Memory B cell (primary cell): ENCODE measurements around the gene CTF1.
"Not testable (repeated sequence)": the region's sequence is repeated elsewhere in the genome, so short reads cannot be mapped to it uniquely, and the experiment has no call there.

ENCODE experiments used
- ATAC-seq: fragments of 150-1000 bp; cut with Tn5 transposase; 2 replicates; pipeline ENCODE4 v1.10.0; 2021; ENCODE audit warnings: low read depth, mild to moderate bottlenecking, moderate library complexity
- DNase-seq, 2 donors: peaks; one replicate each; pipeline ENCODE4 v3.0.0; 2022; ENCODE audit warnings: low spot score in 2 of 2
- H3K27ac Mint-ChIP-seq: one replicate; pipeline ENCODE4 v1.8.0; 2022; ENCODE audit warnings: mild to moderate bottlenecking, moderate library complexity, mixed read lengths
- H3K27me3 Mint-ChIP-seq: one replicate; pipeline ENCODE4 v1.8.0; 2022; ENCODE audit warnings: mixed read lengths
- H3K36me3 Mint-ChIP-seq: one replicate; pipeline ENCODE4 v1.8.0; 2022; ENCODE audit warnings: mild to moderate bottlenecking, mixed read lengths
- H3K4me1 Mint-ChIP-seq: one replicate; pipeline ENCODE4 v1.8.0; 2022; ENCODE audit warnings: mixed read lengths
- H3K4me3 Mint-ChIP-seq: one replicate; pipeline ENCODE4 v1.8.0; 2022; ENCODE audit warnings: mild to moderate bottlenecking, moderate library complexity, mixed read lengths
- H3K9me3 Mint-ChIP-seq: one replicate; pipeline ENCODE4 v1.8.0; 2022; ENCODE audit warnings: mixed read lengths

Gene CTF1

DNA sequence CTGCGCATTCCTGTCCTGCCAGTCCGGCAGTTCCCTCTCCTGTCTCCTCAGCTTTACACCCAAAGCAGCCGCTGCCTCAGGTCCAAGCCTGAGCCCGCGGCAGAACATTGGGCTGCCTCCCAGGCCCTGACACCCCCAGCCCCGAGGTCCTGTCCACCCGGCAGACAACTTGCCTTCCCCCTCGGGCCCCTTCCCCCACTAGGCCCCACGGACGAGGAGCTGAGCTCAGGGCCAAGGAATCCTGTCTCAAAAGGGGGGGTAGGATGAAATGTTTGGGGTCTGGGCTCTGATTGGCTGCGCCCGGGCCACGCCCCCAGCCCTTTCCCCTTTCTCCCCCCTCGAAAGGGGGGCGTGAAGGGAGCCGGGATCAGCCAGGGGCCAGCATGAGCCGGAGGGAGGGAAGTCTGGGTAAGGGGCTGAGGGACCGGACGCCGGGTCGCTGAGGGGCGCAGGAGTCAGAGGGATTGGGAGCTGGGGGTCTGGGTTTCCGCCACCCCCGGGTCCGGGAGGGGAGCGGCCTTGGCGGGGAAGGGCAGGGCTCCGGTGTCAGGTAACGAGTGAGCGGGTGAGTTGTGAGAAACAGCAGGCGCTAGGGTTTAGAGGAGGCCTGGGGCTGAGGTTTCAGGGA is at the start of gene CTF1:
CTF1 (plus strand) TSS at position 354 of the 628 bp plus-strand sequence; CDS start at position 384, 30 bp downstream.
- Mint-ChIP-seq H3K4me1 (peaks cover 41% of the 10 kb centered on the region), H3K4me3 (peak within 1 kb of the TSS; percentile 85), H3K36me3 (peaks cover 2% of the 10 kb centered on the region), H3K27me3 (no peaks in the 10 kb centered on the region), H3K27ac (peak within 1 kb of the TSS; percentile 83), H3K9me3 (no peaks in the 10 kb centered on the region)
- no peak for DNase-seq
- ATAC-seq: no peak

GRCh38 chr16:30846649-30847402 is 49.6 kb upstream of the CTF1 start:
- Mint-ChIP-seq H3K9me3 (no peaks in the 10 kb centered on the region), H3K4me1 (peaks cover 5% of the 10 kb centered on the region), H3K27me3 (no peaks in the 10 kb centered on the region), H3K27ac (no peak overlapping the region), H3K36me3 (peaks cover 2% of the 10 kb centered on the region), H3K4me3 (no peak overlapping the region)
- DNase-seq (no peak), ATAC-seq (no peak)

GRCh38 chr16:30850246-30850645 is 46.2 kb upstream of the CTF1 start:
- DNase-seq (no peak), ATAC-seq (no peak)
- Mint-ChIP-seq H3K4me3 (no peak overlapping the region), H3K9me3 (no peaks in the 10 kb centered on the region), H3K27me3 (no peaks in the 10 kb centered on the region), H3K4me1 (no peaks in the 10 kb centered on the region), H3K36me3 (peaks cover 3% of the 10 kb centered on the region), H3K27ac (no peak overlapping the region)

DNA sequence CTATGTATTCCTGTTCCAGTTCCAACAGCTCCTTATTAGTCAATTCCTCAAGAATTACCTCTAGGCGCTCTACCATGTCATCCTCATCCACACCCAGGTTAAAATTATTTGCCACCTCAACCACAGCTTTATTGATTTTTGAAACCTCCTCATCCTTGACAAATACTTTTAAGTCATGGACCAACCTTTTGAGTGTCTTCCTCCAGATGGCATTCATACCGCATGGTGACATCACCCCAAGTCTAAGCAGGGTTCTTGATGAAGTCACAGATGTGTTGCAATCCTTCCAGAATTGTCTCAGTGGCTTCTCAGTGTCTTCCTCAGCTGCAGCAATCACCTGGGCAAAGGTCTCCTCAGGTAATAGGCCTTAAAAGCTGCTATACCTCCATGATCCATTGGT is 42.7 kb upstream of the CTF1 start:
- H3K9me3 Mint-ChIP-seq: no peaks in the 10 kb centered on the region
- peaks cover 5% of the 10 kb centered on the region for H3K36me3 Mint-ChIP-seq
- H3K27ac Mint-ChIP-seq: no peak overlapping the region
- ATAC-seq: no peak
- no peaks in the 10 kb centered on the region for H3K27me3 Mint-ChIP-seq
- no peak overlapping the region for H3K4me3 Mint-ChIP-seq
- no peak for DNase-seq
- H3K4me1 Mint-ChIP-seq: no peaks in the 10 kb centered on the region

GRCh38 chr16:30858111-30858495 is 38.3 kb upstream of the CTF1 start:
- H3K27me3 Mint-ChIP-seq: no peaks in the 10 kb centered on the region
- H3K27ac Mint-ChIP-seq: no peak overlapping the region
- no peak overlapping the region for H3K4me3 Mint-ChIP-seq
- ATAC-seq: no peak
- no peaks in the 10 kb centered on the region for H3K4me1 Mint-ChIP-seq
- DNase-seq: no peak
- H3K36me3 Mint-ChIP-seq: peaks cover 5% of the 10 kb centered on the region
- H3K9me3 Mint-ChIP-seq: no peaks in the 10 kb centered on the region

- no peak for ATAC-seq
- Mint-ChIP-seq H3K4me3 (no peak overlapping the region), H3K27ac (no peak overlapping the region), H3K9me3 (no peaks in the 10 kb centered on the region), H3K27me3 (no peaks in the 10 kb centered on the region), H3K4me1 (no peaks in the 10 kb centered on the region), H3K36me3 (peaks cover 2% of the 10 kb centered on the region)
- DNase-seq: no peak
These were observed 37.5 kb upstream of the CTF1 start for GRCh38 chr16:30858829-30859423.

DNA sequence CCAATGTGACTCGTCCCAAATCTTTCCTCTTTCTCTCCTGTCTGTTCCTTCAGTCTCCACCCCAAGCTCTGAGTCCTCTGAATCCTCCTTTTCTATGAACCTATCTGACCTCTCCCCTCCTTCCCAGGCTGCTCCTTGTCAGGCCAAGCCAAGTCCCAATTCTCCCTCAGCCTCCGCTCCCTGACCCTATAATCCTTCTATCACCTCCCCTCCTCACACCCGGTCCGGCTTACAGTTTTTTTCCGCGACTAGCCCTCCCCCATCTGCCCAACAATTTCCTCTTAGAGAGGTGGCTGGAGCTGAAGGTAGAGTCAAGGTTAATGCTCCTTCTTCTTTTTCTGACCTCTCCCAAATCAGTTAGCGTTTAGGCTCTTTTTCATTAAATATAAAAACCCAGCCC is 35.7 kb upstream of the CTF1 start:
- not testable (repeated sequence) for H3K4me1 Mint-ChIP-seq, H3K9me3 Mint-ChIP-seq, ATAC-seq, H3K36me3 Mint-ChIP-seq, H3K27ac Mint-ChIP-seq, DNase-seq, H3K27me3 Mint-ChIP-seq, H3K4me3 Mint-ChIP-seq

GRCh38 chr16:30863178-30863577 is 33.2 kb upstream of the CTF1 start:
- not testable (repeated sequence) for DNase-seq, H3K9me3 Mint-ChIP-seq, ATAC-seq, H3K4me3 Mint-ChIP-seq, H3K36me3 Mint-ChIP-seq, H3K27me3 Mint-ChIP-seq, H3K4me1 Mint-ChIP-seq, H3K27ac Mint-ChIP-seq

GRCh38 chr16:30866031-30866430 is 30.4 kb upstream of the CTF1 start:
- Mint-ChIP-seq H3K27me3 (no peaks in the 10 kb centered on the region), H3K27ac (no peak overlapping the region), H3K4me3 (no peak overlapping the region), H3K9me3 (no peaks in the 10 kb centered on the region), H3K36me3 (no peaks in the 10 kb centered on the region), H3K4me1 (peaks cover 6% of the 10 kb centered on the region)
- ATAC-seq (no peak), DNase-seq (no peak)

- Mint-ChIP-seq H3K36me3 (no peaks in the 10 kb centered on the region), H3K27me3 (no peaks in the 10 kb centered on the region), H3K9me3 (no peaks in the 10 kb centered on the region), H3K4me3 (no peak overlapping the region), H3K4me1 (peaks cover 10% of the 10 kb centered on the region), H3K27ac (no peak overlapping the region)
- no peak for DNase-seq
- ATAC-seq: no peak
These were observed 28.7 kb upstream of the CTF1 start for GRCh38 chr16:30867747-30868146.

DNA sequence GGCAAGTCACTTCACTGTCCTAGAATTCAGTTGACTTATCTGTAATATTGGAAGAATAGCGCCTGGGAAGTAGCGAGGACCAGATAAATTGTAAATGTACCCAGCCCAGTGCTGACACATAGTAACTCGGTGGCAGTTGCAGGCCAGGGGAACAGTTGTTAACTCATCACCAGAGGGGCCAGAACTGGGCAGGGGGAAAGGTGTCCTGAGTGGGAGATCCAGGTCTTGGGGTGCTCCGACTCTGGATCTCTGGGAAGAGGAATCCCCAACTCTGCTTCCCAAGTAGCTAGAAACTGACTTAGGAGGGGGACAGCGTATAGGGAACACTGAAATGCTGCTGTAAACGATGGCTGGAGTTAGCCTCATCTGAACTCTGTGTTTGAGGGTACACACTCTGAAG is 25.5 kb upstream of the CTF1 start:
- Mint-ChIP-seq H3K4me3 (no peak overlapping the region), H3K27ac (no peak overlapping the region), H3K36me3 (no peaks in the 10 kb centered on the region), H3K4me1 (peaks cover 16% of the 10 kb centered on the region), H3K9me3 (no peaks in the 10 kb centered on the region), H3K27me3 (no peaks in the 10 kb centered on the region)
- DNase-seq (no peak), ATAC-seq (no peak)

DNA sequence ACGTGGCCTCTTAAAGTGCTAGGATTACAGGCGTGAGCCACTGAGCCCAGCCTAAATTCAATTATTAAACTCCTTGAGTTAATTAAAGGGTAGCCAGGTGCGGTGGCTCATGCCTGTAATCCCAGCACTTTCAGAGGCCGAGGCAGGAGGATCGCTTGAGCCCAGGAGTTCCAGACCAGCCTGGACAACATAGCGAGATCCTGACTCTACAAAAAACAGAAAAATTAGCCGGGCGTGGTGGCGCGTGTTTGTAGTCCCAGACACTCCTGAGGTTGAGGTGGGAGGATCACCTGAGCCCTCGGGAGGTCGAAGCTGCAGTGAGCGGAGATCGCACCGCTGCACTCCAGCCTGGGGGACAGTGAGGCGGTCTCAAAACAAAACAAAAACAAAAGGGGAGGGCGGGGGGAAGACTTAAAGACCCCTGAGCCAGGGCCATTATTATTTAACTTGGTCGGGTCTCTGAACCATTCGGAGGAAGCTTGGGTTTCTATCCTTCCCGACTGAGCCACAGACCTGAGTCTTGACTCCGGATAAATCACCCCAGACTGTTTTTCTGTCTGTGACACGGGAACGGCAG is 22.1 kb upstream of the CTF1 start:
- Mint-ChIP-seq H3K9me3 (no peaks in the 10 kb centered on the region), H3K4me3 (peak overlapping the region; percentile 96), H3K4me1 (peaks cover 21% of the 10 kb centered on the region), H3K27ac (peak overlapping the region; percentile 80), H3K36me3 (peaks cover 6% of the 10 kb centered on the region), H3K27me3 (no peaks in the 10 kb centered on the region)
- ATAC-seq: no peak
- DNase-seq: peak in 1 of 2 donors; percentile 18

DNA sequence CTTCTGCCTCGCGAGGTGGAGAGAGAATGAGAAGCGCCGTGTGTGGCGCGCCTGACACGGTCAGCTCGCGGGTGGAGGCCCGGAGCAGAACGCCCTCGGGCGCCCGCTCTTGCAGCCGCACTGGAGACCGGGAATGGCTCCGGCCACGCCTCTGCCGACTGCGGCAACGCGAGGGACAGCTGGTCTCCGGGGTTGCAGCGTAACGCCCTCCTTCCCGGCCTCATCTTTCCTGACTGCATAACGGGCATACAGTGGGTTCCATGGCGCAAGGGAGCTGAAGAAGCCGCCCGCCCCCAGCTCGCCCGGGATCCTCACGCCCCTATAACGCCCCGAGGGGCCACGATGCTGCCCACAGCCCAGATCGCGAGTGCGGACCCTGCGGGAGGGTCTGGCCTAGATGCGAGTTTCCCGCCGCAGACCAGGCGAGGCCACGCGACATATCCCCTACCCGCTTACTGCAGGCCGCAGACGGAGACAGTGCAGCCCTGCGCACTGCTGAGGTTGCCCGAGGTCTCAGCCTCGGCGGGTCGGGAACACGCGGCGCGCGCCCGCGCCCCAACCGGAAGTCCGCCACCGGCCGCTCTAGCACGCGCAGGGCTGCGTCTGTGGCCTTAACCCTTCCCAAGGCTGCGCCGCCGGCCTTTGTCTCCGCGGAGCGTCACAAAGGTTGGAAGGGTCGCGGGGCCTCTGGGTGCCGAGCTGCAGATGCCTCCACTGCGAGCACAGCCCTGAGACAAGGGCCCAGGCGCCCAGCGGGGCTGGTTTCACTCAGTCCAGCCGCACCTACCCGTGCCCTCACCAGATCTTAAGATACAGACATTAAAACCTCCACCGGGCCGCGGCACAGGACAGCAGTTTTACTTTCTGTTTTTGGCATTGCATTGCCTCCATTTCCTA is 21.3 kb upstream of the CTF1 start:
- no peaks in the 10 kb centered on the region for H3K9me3 Mint-ChIP-seq

More for the DNA sequence above, 21.3 kb upstream of the CTF1 start:
- H3K27ac Mint-ChIP-seq: peak overlapping the region; percentile 80
- DNase-seq (peak; percentile 83 to 90), ATAC-seq (peak; percentile 92)
- H3K4me3 Mint-ChIP-seq: peak overlapping the region; percentile 96
- H3K27me3 Mint-ChIP-seq: no peaks in the 10 kb centered on the region
- peaks cover 6% of the 10 kb centered on the region for H3K36me3 Mint-ChIP-seq
- H3K4me1 Mint-ChIP-seq: peaks cover 21% of the 10 kb centered on the region
